GM10266 (cell line): ENCODE data around the gene GPNMB.

ENCODE experiments used
- DNase-seq: peaks from one replicate; pipeline ENCODE4 v3.0.0; 2012; ENCODE audit errors: extremely low spot score
- CTCF ChIP-seq: IDR thresholded peaks from 2 replicates; pipeline ENCODE4 v1.5.1; 2012; ENCODE audit warnings: mild to moderate bottlenecking, low read depth; ENCODE audit not compliant: control insufficient read depth, insufficient read depth; ENCODE audit errors: missing control alignments

The GPNMB gene

GRCh38 chr7:23239698-23240097 lies 6.9 kb upstream of the GPNMB start:
- no peak for DNase-seq
- TF ChIP-seq CTCF: no peak

GRCh38 chr7:23242321-23242720 lies 4.3 kb upstream of the GPNMB start:
- TF ChIP-seq CTCF: no peak
- DNase-seq: peak; percentile 44

GRCh38 chr7:23242935-23243334 lies 3.6 kb upstream of the GPNMB start:
- no peak for TF ChIP-seq CTCF

GRCh38 chr7:23247046-23247602 lies 549 bp downstream of the GPNMB start:
- TF ChIP-seq CTCF: no peak
- DNase-seq: peak; percentile 14

More at GRCh38 chr7:23242935-23243334, 3.6 kb upstream of the GPNMB start:
- no peak for DNase-seq

- no peak for TF ChIP-seq CTCF
- DNase-seq: peak; percentile 36
Observed at GRCh38 chr7:23247603-23248335, 1.2 kb downstream of the GPNMB start.

GRCh38 chr7:23249486-23249885 lies 2.9 kb downstream of the GPNMB start:
- no peak for TF ChIP-seq CTCF
- no peak for DNase-seq

- DNase-seq: no peak
- no peak for TF ChIP-seq CTCF
Observed at GRCh38 chr7:23254051-23254681, 7.6 kb downstream of the GPNMB start.
